ENCODE measurements around the gene DUSP22. TPM values are rescaled to one million over a fixed set of nuclear protein-coding genes. Genes with fewer than 3 reads are reported as not detected.

Gene DUSP22
- total RNA-seq, 1 experiment from 2014 or later: 16.0 TPM

DNA sequence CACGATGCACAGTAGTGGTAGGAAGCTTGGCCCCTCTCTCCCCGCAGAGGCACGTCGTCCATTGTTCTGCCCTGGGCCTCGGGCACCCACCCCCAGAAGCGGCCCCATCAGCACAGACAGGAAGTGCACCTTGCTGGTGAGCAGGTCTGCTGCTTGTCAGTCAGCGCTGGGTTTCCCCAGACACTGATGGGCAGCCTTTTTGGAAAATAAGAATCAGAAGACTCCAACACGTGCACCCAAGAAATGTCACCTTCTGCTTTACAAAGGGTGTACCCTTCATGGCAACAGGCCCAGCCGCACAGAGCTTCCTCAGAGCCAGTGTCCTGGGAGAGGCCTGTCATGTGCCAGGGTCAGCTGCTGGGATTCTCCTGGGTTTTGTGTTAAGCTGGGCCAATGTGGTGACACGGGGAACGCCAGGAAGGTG lies 64.6 kb downstream of the DUSP22 start:
- no peak for DNase-seq (ENCODE audit: low spot score)
- Histone ChIP-seq H3K36me3 (ENCODE audit: insufficient read depth, low read length, poor library complexity, severe bottlenecking) (no peaks in the 10 kb centered on the region), H3K27ac (ENCODE audit: low read depth, low read length, poor library complexity, severe bottlenecking) (no peak overlapping the region), H3K4me3 (ENCODE audit: low read depth, low read length, poor library complexity, severe bottlenecking) (no peak overlapping the region), H3K27me3 (replicated peaks; ENCODE audit: insufficient read depth, low read depth, low read length, poor library complexity) (no peaks in the 10 kb centered on the region), H3K4me1 (ENCODE audit: insufficient read depth, low read length, poor library complexity, severe bottlenecking) (no peaks in the 10 kb centered on the region), H3K9me3 (ENCODE audit: low read depth, low read length, poor library complexity, severe bottlenecking) (peaks cover 9% of the 10 kb centered on the region)
- no TSS peak for BruUV-seq (replicated peaks)
- ChIA-PET POLR2A (ENCODE audit: low non-redundant PET) (no interaction called here), CTCF (no interaction called here)
- intact Hi-C loops (cut with micrococcal nuclease; ENCODE audit: unreplicated experiment): no loop called here
- no peak for TF ChIP-seq EZH2 (IDR thresholded peaks at IDR 0.05; ENCODE audit: borderline replicate concordance, low read depth, low read length, poor library complexity, severe bottlenecking)
- TF ChIP-seq, protein P1, sequence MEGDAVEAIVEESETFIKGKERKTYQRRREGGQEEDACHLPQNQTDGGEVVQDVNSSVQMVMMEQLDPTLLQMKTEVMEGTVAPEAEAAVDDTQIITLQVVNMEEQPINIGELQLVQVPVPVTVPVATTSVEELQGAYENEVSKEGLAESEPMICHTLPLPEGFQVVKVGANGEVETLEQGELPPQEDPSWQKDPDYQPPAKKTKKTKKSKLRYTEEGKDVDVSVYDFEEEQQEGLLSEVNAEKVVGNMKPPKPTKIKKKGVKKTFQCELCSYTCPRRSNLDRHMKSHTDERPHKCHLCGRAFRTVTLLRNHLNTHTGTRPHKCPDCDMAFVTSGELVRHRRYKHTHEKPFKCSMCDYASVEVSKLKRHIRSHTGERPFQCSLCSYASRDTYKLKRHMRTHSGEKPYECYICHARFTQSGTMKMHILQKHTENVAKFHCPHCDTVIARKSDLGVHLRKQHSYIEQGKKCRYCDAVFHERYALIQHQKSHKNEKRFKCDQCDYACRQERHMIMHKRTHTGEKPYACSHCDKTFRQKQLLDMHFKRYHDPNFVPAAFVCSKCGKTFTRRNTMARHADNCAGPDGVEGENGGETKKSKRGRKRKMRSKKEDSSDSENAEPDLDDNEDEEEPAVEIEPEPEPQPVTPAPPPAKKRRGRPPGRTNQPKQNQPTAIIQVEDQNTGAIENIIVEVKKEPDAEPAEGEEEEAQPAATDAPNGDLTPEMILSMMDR (conservative IDR thresholded peaks at IDR 0.05; ENCODE audit: low read depth, low read length): no peak

DNA sequence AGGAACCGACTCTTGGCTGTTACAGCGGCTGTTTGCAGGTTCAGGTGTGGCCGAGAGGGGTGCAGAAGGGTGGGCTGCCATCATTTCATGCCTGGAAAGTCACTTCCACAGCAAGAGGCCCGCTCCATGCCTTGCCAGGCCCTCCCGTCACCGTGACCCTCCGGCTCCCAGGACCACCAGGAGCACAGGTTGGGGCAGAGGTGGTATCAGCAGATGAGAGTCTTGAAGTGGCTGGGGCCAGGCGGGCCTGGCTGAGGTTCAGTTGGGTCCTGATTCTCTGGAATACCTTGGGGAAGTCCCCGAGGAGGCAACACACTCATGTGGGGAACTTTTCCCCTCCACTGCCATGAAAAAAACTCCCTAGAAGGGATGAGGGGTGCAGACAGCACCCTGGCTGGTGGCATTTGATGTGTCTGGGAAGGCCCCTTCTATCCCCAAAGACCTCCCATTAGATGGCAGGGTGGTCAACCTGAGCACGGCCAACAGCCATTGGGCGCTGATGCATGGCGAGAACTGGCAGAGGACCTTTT lies 65.0 kb downstream of the DUSP22 start:
- TF ChIP-seq EZH2 (IDR thresholded peaks at IDR 0.05; ENCODE audit: borderline replicate concordance, low read depth, low read length, poor library complexity, severe bottlenecking): no peak
- TF ChIP-seq, protein P1 (conservative IDR thresholded peaks at IDR 0.05; ENCODE audit: low read depth, low read length): no peak
- intact Hi-C loops (cut with micrococcal nuclease; ENCODE audit: unreplicated experiment): no loop called here
- no TSS peak for BruUV-seq (replicated peaks)
- H3K4me3 ChIP-seq (ENCODE audit: low read depth, low read length, poor library complexity, severe bottlenecking): no peak overlapping the region
- no peak for DNase-seq (ENCODE audit: low spot score)
- CTCF ChIA-PET: no interaction called here
- POLR2A ChIA-PET (ENCODE audit: low non-redundant PET): no interaction called here
- no peak overlapping the region for H3K27ac ChIP-seq (ENCODE audit: low read depth, low read length, poor library complexity, severe bottlenecking)
- no peaks in the 10 kb centered on the region for H3K27me3 ChIP-seq (replicated peaks; ENCODE audit: insufficient read depth, low read depth, low read length, poor library complexity)
- H3K9me3 ChIP-seq (ENCODE audit: low read depth, low read length, poor library complexity, severe bottlenecking): peaks cover 9% of the 10 kb centered on the region
- H3K36me3 ChIP-seq (ENCODE audit: insufficient read depth, low read length, poor library complexity, severe bottlenecking): no peaks in the 10 kb centered on the region
- H3K4me1 ChIP-seq (ENCODE audit: insufficient read depth, low read length, poor library complexity, severe bottlenecking): no peaks in the 10 kb centered on the region

DNA sequence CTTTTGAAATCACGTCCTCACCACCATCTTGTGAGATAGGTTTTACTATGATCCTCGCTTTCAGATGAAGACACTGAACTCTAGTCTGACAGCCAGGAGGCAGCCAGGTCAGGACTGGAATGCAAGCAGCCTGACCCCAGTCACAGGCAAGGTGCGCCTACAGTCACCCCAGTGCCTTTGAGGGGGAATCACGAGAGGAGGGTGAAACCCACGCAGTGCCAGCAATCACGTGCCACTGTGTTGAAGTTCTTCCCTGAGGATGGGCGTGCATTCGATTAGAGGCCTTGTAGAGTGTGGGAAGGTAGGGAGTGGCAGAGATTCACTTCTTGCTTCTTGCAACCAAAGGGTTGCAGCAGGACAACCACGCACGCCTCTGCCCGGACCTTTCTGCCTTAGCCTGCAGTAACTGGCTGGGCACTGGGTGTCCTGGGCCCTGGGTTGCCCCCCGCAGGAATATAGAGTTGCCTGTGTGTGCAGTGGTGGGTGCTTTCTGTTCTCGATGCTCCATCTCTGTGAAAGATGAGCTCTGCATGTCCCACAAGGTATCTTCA lies 65.6 kb downstream of the DUSP22 start:
- no peak for DNase-seq (ENCODE audit: low spot score)
- Histone ChIP-seq H3K36me3 (ENCODE audit: insufficient read depth, low read length, poor library complexity, severe bottlenecking) (no peaks in the 10 kb centered on the region), H3K27ac (ENCODE audit: low read depth, low read length, poor library complexity, severe bottlenecking) (no peak overlapping the region), H3K4me1 (ENCODE audit: insufficient read depth, low read length, poor library complexity, severe bottlenecking) (no peaks in the 10 kb centered on the region), H3K4me3 (ENCODE audit: low read depth, low read length, poor library complexity, severe bottlenecking) (no peak overlapping the region), H3K27me3 (replicated peaks; ENCODE audit: insufficient read depth, low read depth, low read length, poor library complexity) (no peaks in the 10 kb centered on the region), H3K9me3 (ENCODE audit: low read depth, low read length, poor library complexity, severe bottlenecking) (peaks cover 5% of the 10 kb centered on the region)
- BruUV-seq (replicated peaks): no TSS peak
- no peak for TF ChIP-seq EZH2 (IDR thresholded peaks at IDR 0.05; ENCODE audit: borderline replicate concordance, low read depth, low read length, poor library complexity, severe bottlenecking)
- TF ChIP-seq, protein P1 (conservative IDR thresholded peaks at IDR 0.05; ENCODE audit: low read depth, low read length): no peak
- ChIA-PET CTCF (no interaction called here), POLR2A (ENCODE audit: low non-redundant PET) (no interaction called here)
- intact Hi-C loops (cut with micrococcal nuclease; ENCODE audit: unreplicated experiment): no loop called here
